K562 (cell line): ENCODE results near the gene CLCNKA. TPM values are rescaled to one million over a fixed set of nuclear protein-coding genes. Genes with fewer than 3 reads are reported as not detected.

Experiments used
- CEBPZ ChIP-seq: fragments of 150-350 bp; IDR thresholded peaks from 2 replicates; pipeline ENCODE4 v1.6.1; 2014; ENCODE audit warnings: low read depth, mild to moderate bottlenecking, low read length, borderline replicate concordance
- DEAF1 ChIP-seq: fragments of 450-650 bp; formaldehyde crosslinking; IDR thresholded peaks from 2 replicates; pipeline ENCODE4 v1.4.0; 2020; ENCODE audit warnings: mild to moderate bottlenecking, moderate library complexity
- FOSL1 ChIP-seq: fragments of 200-800 bp; sonication (Bioruptor generic); conservative IDR thresholded peaks from 2 replicates; pipeline ENCODE4 v1.6.1; 2016; ENCODE audit warnings: missing genetic modification characterization, missing compliant biosample characterization
- KDM2B ChIP-seq: fragments of 250-450 bp; sonication (Bioruptor Pico); IDR thresholded peaks from 2 replicates; pipeline ENCODE4 v1.8.0; 2021; ENCODE audit warnings: mild to moderate bottlenecking, moderate library complexity
- LCOR ChIP-seq: sonication (generic); formaldehyde crosslinking; IDR thresholded peaks from 2 replicates; pipeline ENCODE4 v1.8.0; 2022; ENCODE audit warnings: mild to moderate bottlenecking, missing genetic modification reagents
- MAZ ChIP-seq, 2 experiments: fragments of 450-650 bp in 1 of 2; sonication (generic) in 1 of 2; formaldehyde crosslinking; IDR thresholded peaks in 1 of 2; conservative IDR thresholded peaks in 1 of 2; 2 replicates each; pipeline versions ENCODE4 v1.4.0 to v1.5.0; 2020; ENCODE audit warnings: mild to moderate bottlenecking in 1 of 2, missing genetic modification reagents in 1 of 2
- MCM7 ChIP-seq, 2 experiments: fragments of 450-650 bp; IDR thresholded peaks; 2 replicates each; pipeline ENCODE4 v1.6.1; 2016 to 2018
- OTX1 ChIP-seq: fragments of 450-650 bp; formaldehyde crosslinking; IDR thresholded peaks from 2 replicates; pipeline ENCODE4 v1.4.0; 2022; ENCODE audit warnings: mild to moderate bottlenecking
- POLR2AphosphoS2 ChIP-seq: IDR thresholded peaks from 2 replicates; pipeline ENCODE4 v1.6.1; 2012; ENCODE audit warnings: low read length, improper control_type of control experiment
- RBM34 ChIP-seq: fragments of 200-400 bp; formaldehyde crosslinking; IDR thresholded peaks from 2 replicates; pipeline ENCODE4 v1.6.1; 2018; ENCODE audit warnings: low read length, borderline replicate concordance; ENCODE audit not compliant: insufficient read depth
- RUNX1 ChIP-seq: sonication (generic); IDR thresholded peaks from 2 replicates; pipeline ENCODE4 v1.6.1; 2016; ENCODE audit warnings: antibody characterized with exemption, low read depth
- SAFB ChIP-seq: fragments of 200-400 bp; formaldehyde crosslinking; IDR thresholded peaks from 2 replicates; pipeline ENCODE4 v1.6.1; 2017; ENCODE audit warnings: low read depth, low read length, borderline replicate concordance
- SFPQ ChIP-seq: fragments of 200-400 bp; formaldehyde crosslinking; IDR thresholded peaks from 2 replicates; pipeline ENCODE4 v1.6.1; 2017; ENCODE audit warnings: mild to moderate bottlenecking, low read depth, low read length, moderate library complexity
- ZEB2 ChIP-seq: fragments of 450-650 bp; IDR thresholded peaks from 2 replicates; pipeline ENCODE4 v1.6.1; 2016
- ZNF224 ChIP-seq: sonication (generic); formaldehyde crosslinking; IDR thresholded peaks from 2 replicates; pipeline ENCODE4 v1.8.0; 2022; ENCODE audit warnings: mild to moderate bottlenecking, missing genetic modification reagents
- ZNF274 ChIP-seq: IDR thresholded peaks from 2 replicates; pipeline ENCODE4 v1.6.1; 2011; ENCODE audit warnings: low read depth, mild to moderate bottlenecking, low read length, moderate library complexity, borderline replicate concordance
- ZNF395 ChIP-seq: fragments of 200-800 bp; sonication (Bioruptor generic); IDR thresholded peaks from 2 replicates; pipeline ENCODE4 v1.6.1; 2017; ENCODE audit warnings: missing genetic modification characterization, missing compliant biosample characterization
- ZSCAN32 ChIP-seq: fragments of 450-650 bp; formaldehyde crosslinking; IDR thresholded peaks from 2 replicates; pipeline ENCODE4 v1.4.0; 2020; ENCODE audit warnings: mild to moderate bottlenecking, moderate library complexity
- polyA plus RNA-seq, 8 experiments: library from polyadenylated mRNA; depleted of rRNA in 4 of 8; stranded (reverse) in 5 of 8; unstranded in 3 of 8; fragments of >200 nt; fragmentation: Nextera tagmentation in 2 of 8; fragmentation: Illumina TruSeq in 1 of 8; extraction: Ambion mirVana in 2 of 8; extraction: Trizol in 1 of 8; gene quantifications; 2 replicates each; pipeline versions ENCODE4 v1.2.1 to v1.2.3, GENCODE V29; 2011 to 2014; ENCODE audit warnings: inconsistent platforms in 1 of 8, missing spikeins in 1 of 8
- total RNA-seq, 7 experiments: library from RNA; depleted of rRNA in 6 of 7; stranded (reverse); fragments of >200 nt in 6 of 7; fragmentation: Illumina TruSeq in 2 of 7; extraction: Trizol in 2 of 7; gene quantifications; 2 replicates each; pipeline versions ENCODE4 v1.2.1 to v1.2.3, GENCODE V29; 2011 to 2021; ENCODE audit warnings: low replicate concordance in 1 of 7

The CLCNKA gene
- total and polyA plus RNA-seq, 9 of the 15 experiments (the other 6 are each of a cell fraction or from before 2014, with no cell fraction given) = 0.03 to 0.37 (median 0.10) TPM; not detected in 3

GRCh38 chr1:16055613-16056520, 34.0 kb downstream of the CLCNKA start (continued):
- TF ChIP-seq ZNF274 (no peak), OTX1 (CRISPR knock-in tag) (no peak), CEBPZ (no peak), ZSCAN32 (no peak), POLR2AphosphoS2 (no peak), MAZ (CRISPR knock-in tag; conservative IDR thresholded peaks at IDR 0.05 in 1 of 2, IDR thresholded peaks at IDR 0.05 in 1 of 2) (peak; percentile 74 to 77), ZNF224 (no peak), LCOR (CRISPR knock-in tag) (0 out of 2 replicates have a peak, but pooled peaks have one; percentile 71), FOSL1 (tag) (0 out of 2 replicates have a peak, but pooled peaks have one; percentile 16), SFPQ (no peak), MCM7 (IDR thresholded peaks at IDR 0.05) (no peak), RUNX1 (peak; percentile 12; the same call in 1 of the 2 replicates), RBM34 (no peak), KDM2B (CRISPR knock-in tag) (no peak), SAFB (no peak), ZNF395 (CRISPR knock-in tag) (peak; percentile 42; the same call in 1 of the 2 replicates), DEAF1 (peak; percentile 92), ZEB2 (0 out of 2 replicates have a peak, but pooled peaks have one; percentile 63)
